ENCODE measurements around the gene SMC1B. TPM values are rescaled to one million over a fixed set of nuclear protein-coding genes. Genes with fewer than 3 reads are reported as not detected.
A peak's percentile ranks its signal among the peaks of the same experiment; 100 is the strongest.
"Not testable (repeated sequence)": the region's sequence is repeated elsewhere in the genome, so short reads cannot be mapped to it uniquely, and the experiment has no call there.

Gene SMC1B
- polyA plus RNA-seq, 1 donor, result 0.27 TPM

GRCh38 chr22:45353786-45354185, 59.6 kb downstream of the SMC1B start:
- no peaks in the 10 kb centered on the region for H3K4me1 ChIP-seq (ENCODE audit: control insufficient read depth, insufficient read depth, low read length)
- 100% methylated on average over 1 of the region's 5 CpGs for whole genome bisulfite sequencing (ENCODE audit: insufficient coverage, low lambda C conversion rate)
- no peaks in the 10 kb centered on the region for H3K36me3 ChIP-seq (ENCODE audit: control insufficient read depth, insufficient read depth, low read length)
- H3K4me3 ChIP-seq (ENCODE audit: low read length), result no peak overlapping the region
- H3K27me3 ChIP-seq (ENCODE audit: control insufficient read depth, insufficient read depth, low read length), result no peaks in the 10 kb centered on the region
- no peaks in the 10 kb centered on the region for H3K9me3 ChIP-seq (ENCODE audit: control insufficient read depth, low read depth, low read length)
- no peak overlapping the region for H3K27ac ChIP-seq (ENCODE audit: low read length)
- no peak for DNase-seq

- no CpG with 5 or more reads among the region's 5 CpGs for whole genome bisulfite sequencing (ENCODE audit: insufficient coverage, low lambda C conversion rate)
- not testable (repeated sequence) for H3K27me3 ChIP-seq (ENCODE audit: control insufficient read depth, insufficient read depth, low read length); H3K36me3 ChIP-seq (ENCODE audit: control insufficient read depth, insufficient read depth, low read length); H3K9me3 ChIP-seq (ENCODE audit: control insufficient read depth, low read depth, low read length); H3K27ac ChIP-seq (ENCODE audit: low read length); DNase-seq; H3K4me3 ChIP-seq (ENCODE audit: low read length); H3K4me1 ChIP-seq (ENCODE audit: control insufficient read depth, insufficient read depth, low read length)
Observed at GRCh38 chr22:45352757-45353156, 60.6 kb downstream of the SMC1B start.

GRCh38 chr22:45351956-45352355, 61.4 kb downstream of the SMC1B start:
- Histone ChIP-seq H3K27me3 (ENCODE audit: control insufficient read depth, insufficient read depth, low read length) (no peaks in the 10 kb centered on the region), H3K9me3 (ENCODE audit: control insufficient read depth, low read depth, low read length) (no peaks in the 10 kb centered on the region), H3K4me1 (ENCODE audit: control insufficient read depth, insufficient read depth, low read length) (no peaks in the 10 kb centered on the region), H3K36me3 (ENCODE audit: control insufficient read depth, insufficient read depth, low read length) (no peaks in the 10 kb centered on the region), H3K27ac (ENCODE audit: low read length) (no peak overlapping the region), H3K4me3 (ENCODE audit: low read length) (no peak overlapping the region)
- DNase-seq, result no peak
- WGBS (ENCODE audit: insufficient coverage, low lambda C conversion rate), result no CpG with 5 or more reads among the region's 1 CpG

- H3K27me3 ChIP-seq (ENCODE audit: control insufficient read depth, insufficient read depth, low read length), result no peaks in the 10 kb centered on the region
- H3K27ac ChIP-seq (ENCODE audit: low read length), result no peak overlapping the region
- 100% methylated on average over 1 of the region's 3 CpGs for WGBS (ENCODE audit: insufficient coverage, low lambda C conversion rate)
- no peaks in the 10 kb centered on the region for H3K9me3 ChIP-seq (ENCODE audit: control insufficient read depth, low read depth, low read length)
- H3K4me3 ChIP-seq (ENCODE audit: low read length), result no peak overlapping the region
- no peaks in the 10 kb centered on the region for H3K4me1 ChIP-seq (ENCODE audit: control insufficient read depth, insufficient read depth, low read length)
- no peak for DNase-seq
- peaks cover 4% of the 10 kb centered on the region for H3K36me3 ChIP-seq (ENCODE audit: control insufficient read depth, insufficient read depth, low read length)
Observed at GRCh38 chr22:45349916-45350315, 63.5 kb downstream of the SMC1B start.

GRCh38 chr22:45344334-45344733, 69.1 kb downstream of the SMC1B start:
- Histone ChIP-seq H3K27ac (ENCODE audit: low read length) (no peak overlapping the region), H3K36me3 (ENCODE audit: control insufficient read depth, insufficient read depth, low read length) (peaks cover 37% of the 10 kb centered on the region), H3K9me3 (ENCODE audit: control insufficient read depth, low read depth, low read length) (no peaks in the 10 kb centered on the region), H3K4me3 (ENCODE audit: low read length) (no peak overlapping the region), H3K27me3 (ENCODE audit: control insufficient read depth, insufficient read depth, low read length) (no peaks in the 10 kb centered on the region), H3K4me1 (ENCODE audit: control insufficient read depth, insufficient read depth, low read length) (peaks cover 5% of the 10 kb centered on the region)
- WGBS (ENCODE audit: insufficient coverage, low lambda C conversion rate), result no CpG with 5 or more reads among the region's 5 CpGs
- DNase-seq, result peak; percentile 39 to 54

GRCh38 chr22:45343143-45343542, 70.3 kb downstream of the SMC1B start:
- H3K9me3 ChIP-seq (ENCODE audit: control insufficient read depth, low read depth, low read length), result no peaks in the 10 kb centered on the region
- H3K27ac ChIP-seq (ENCODE audit: low read length), result no peak overlapping the region
- H3K27me3 ChIP-seq (ENCODE audit: control insufficient read depth, insufficient read depth, low read length), result no peaks in the 10 kb centered on the region
- peaks cover 5% of the 10 kb centered on the region for H3K4me1 ChIP-seq (ENCODE audit: control insufficient read depth, insufficient read depth, low read length)
- no peak for DNase-seq
- WGBS (ENCODE audit: insufficient coverage, low lambda C conversion rate), result no CpG with 5 or more reads among the region's 8 CpGs
- H3K36me3 ChIP-seq (ENCODE audit: control insufficient read depth, insufficient read depth, low read length), result peaks cover 46% of the 10 kb centered on the region
- no peak overlapping the region for H3K4me3 ChIP-seq (ENCODE audit: low read length)

- Histone ChIP-seq H3K4me1 (ENCODE audit: control insufficient read depth, insufficient read depth, low read length) (peaks cover 5% of the 10 kb centered on the region), H3K9me3 (ENCODE audit: control insufficient read depth, low read depth, low read length) (no peaks in the 10 kb centered on the region), H3K27ac (ENCODE audit: low read length) (no peak overlapping the region), H3K4me3 (ENCODE audit: low read length) (no peak overlapping the region), H3K27me3 (ENCODE audit: control insufficient read depth, insufficient read depth, low read length) (no peaks in the 10 kb centered on the region), H3K36me3 (ENCODE audit: control insufficient read depth, insufficient read depth, low read length) (peaks cover 57% of the 10 kb centered on the region)
- no CpG with 5 or more reads among the region's 6 CpGs for WGBS (ENCODE audit: insufficient coverage, low lambda C conversion rate)
- DNase-seq, result peak; percentile 41 to 73
Observed at GRCh38 chr22:45341498-45341897, 71.9 kb downstream of the SMC1B start.

GRCh38 chr22:45340323-45340722, 73.1 kb downstream of the SMC1B start:
- Histone ChIP-seq H3K9me3 (ENCODE audit: control insufficient read depth, low read depth, low read length) (no peaks in the 10 kb centered on the region), H3K4me3 (ENCODE audit: low read length) (no peak overlapping the region), H3K27ac (ENCODE audit: low read length) (no peak overlapping the region), H3K36me3 (ENCODE audit: control insufficient read depth, insufficient read depth, low read length) (peaks cover 65% of the 10 kb centered on the region), H3K27me3 (ENCODE audit: control insufficient read depth, insufficient read depth, low read length) (no peaks in the 10 kb centered on the region), H3K4me1 (ENCODE audit: control insufficient read depth, insufficient read depth, low read length) (peaks cover 5% of the 10 kb centered on the region)
- no peak for DNase-seq
- no CpG with 5 or more reads among the region's 8 CpGs for WGBS (ENCODE audit: insufficient coverage, low lambda C conversion rate)

GRCh38 chr22:45338795-45339194, 74.6 kb downstream of the SMC1B start:
- H3K9me3 ChIP-seq (ENCODE audit: control insufficient read depth, low read depth, low read length), result no peaks in the 10 kb centered on the region
- DNase-seq, result no peak
- H3K4me3 ChIP-seq (ENCODE audit: low read length), result no peak overlapping the region
- peaks cover 80% of the 10 kb centered on the region for H3K36me3 ChIP-seq (ENCODE audit: control insufficient read depth, insufficient read depth, low read length)
- H3K27ac ChIP-seq (ENCODE audit: low read length), result no peak overlapping the region
- no CpG with 5 or more reads among the region's 7 CpGs for WGBS (ENCODE audit: insufficient coverage, low lambda C conversion rate)
- H3K4me1 ChIP-seq (ENCODE audit: control insufficient read depth, insufficient read depth, low read length), result peaks cover 5% of the 10 kb centered on the region
- no peaks in the 10 kb centered on the region for H3K27me3 ChIP-seq (ENCODE audit: control insufficient read depth, insufficient read depth, low read length)

- Histone ChIP-seq H3K27me3 (ENCODE audit: control insufficient read depth, insufficient read depth, low read length) (no peaks in the 10 kb centered on the region), H3K27ac (ENCODE audit: low read length) (no peak overlapping the region), H3K4me3 (ENCODE audit: low read length) (no peak overlapping the region), H3K36me3 (ENCODE audit: control insufficient read depth, insufficient read depth, low read length) (peaks cover 81% of the 10 kb centered on the region), H3K9me3 (ENCODE audit: control insufficient read depth, low read depth, low read length) (no peaks in the 10 kb centered on the region), H3K4me1 (ENCODE audit: control insufficient read depth, insufficient read depth, low read length) (peaks cover 5% of the 10 kb centered on the region)
- DNase-seq, result no peak
- WGBS (ENCODE audit: insufficient coverage, low lambda C conversion rate), result no CpG with 5 or more reads among the region's 9 CpGs
Observed at GRCh38 chr22:45337536-45337935, 75.9 kb downstream of the SMC1B start.

GRCh38 chr22:45336971-45337431, 76.4 kb downstream of the SMC1B start:
- peaks cover 5% of the 10 kb centered on the region for H3K4me1 ChIP-seq (ENCODE audit: control insufficient read depth, insufficient read depth, low read length)
- WGBS (ENCODE audit: insufficient coverage, low lambda C conversion rate), result no CpG with 5 or more reads among the region's 18 CpGs
- DNase-seq, result peak; percentile 31 to 49
- no peaks in the 10 kb centered on the region for H3K9me3 ChIP-seq (ENCODE audit: control insufficient read depth, low read depth, low read length)
- no peak overlapping the region for H3K27ac ChIP-seq (ENCODE audit: low read length)
- no peak overlapping the region for H3K4me3 ChIP-seq (ENCODE audit: low read length)
- no peaks in the 10 kb centered on the region for H3K27me3 ChIP-seq (ENCODE audit: control insufficient read depth, insufficient read depth, low read length)
- peaks cover 83% of the 10 kb centered on the region for H3K36me3 ChIP-seq (ENCODE audit: control insufficient read depth, insufficient read depth, low read length)
